B cell (primary cell): ENCODE results near the gene SMTNL1. TPM values are rescaled to one million over a fixed set of nuclear protein-coding genes. Genes with fewer than 3 reads are reported as not detected.

Experiments
- ATAC-seq: fragments of 200-7000 bp; cut with Tn5 transposase; one replicate; pipeline ENCODE4 v1.10.0; 2021; ENCODE audit warnings: low read depth, mild to moderate bottlenecking, moderate number of reproducible peaks, moderate library complexity
- CTCF ChIA-PET: fragments of 350-600 bp; sonication (Branson Sonifier 250); formaldehyde crosslinking; loops from one replicate; lab custom pipeline; 2021; ENCODE audit warnings: antibody characterized with exemption, inconsistent platforms; lab: Charles Lee
- POLR2A ChIA-PET: fragments of 350-600 bp; sonication (Branson Sonifier 250); formaldehyde crosslinking; loops from one replicate; lab custom pipeline; 2021; ENCODE audit warnings: antibody characterized with exemption; lab: Charles Lee
- DNase-seq: peaks from one replicate; pipeline ENCODE4 v3.0.0; 2013
- H2AFZ ChIP-seq: 2 replicates; pipeline ENCODE4 v1.6.1; 2012; ENCODE audit warnings: mild to moderate bottlenecking, low read depth, low read length; ENCODE audit not compliant: insufficient read depth, poor library complexity, severe bottlenecking
- H3K27ac ChIP-seq, 2 donors: 1 replicate in 1 of 2; 2 replicates in 1 of 2; pipeline ENCODE4 v1.5.1; 2012 to 2013; ENCODE audit warnings: low read length in 2 of 2, mild to moderate bottlenecking in 2 of 2, moderate library complexity in 1 of 2
- H3K27me3 ChIP-seq, 4 experiments: fragments of 200-600 bp in 1 of 4; sonication (generic) in 1 of 4; replicated peaks in 1 of 4; 1 replicate in 2 of 4; 2 replicates in 2 of 4; pipeline versions ENCODE4 v1.6.1 to v1.7.0; 2013 to 2016; ENCODE audit warnings: low read length in 3 of 4, mild to moderate bottlenecking in 2 of 4, mixed read lengths in 1 of 4, moderate library complexity in 1 of 4; ENCODE audit not compliant: insufficient read depth in 4 of 4, control insufficient read depth in 3 of 4; ENCODE audit errors: control extremely low read depth in 1 of 4
- H3K36me3 ChIP-seq, 2 experiments: replicated peaks in 1 of 2; 1 replicate in 1 of 2; 2 replicates in 1 of 2; pipeline versions ENCODE4 v1.6.1 to v1.7.1; 2013; ENCODE audit warnings: low read length in 1 of 2; ENCODE audit not compliant: insufficient read depth in 2 of 2, control insufficient read depth in 1 of 2; ENCODE audit errors: control extremely low read depth in 1 of 2, extremely low read depth in 1 of 2
- H3K4me1 ChIP-seq, 2 donors: fragments of 200-600 bp in 1 of 2; sonication (generic) in 1 of 2; 1 replicate in 1 of 2; 2 replicates in 1 of 2; pipeline versions ENCODE4 v1.5.1 to v1.6.1; 2013 to 2017; ENCODE audit warnings: low read length in 2 of 2; ENCODE audit not compliant: control insufficient read depth in 2 of 2, insufficient read depth in 2 of 2
- H3K4me2 ChIP-seq: replicated peaks from 2 replicates; pipeline ENCODE3; 2012; ENCODE audit warnings: mild to moderate bottlenecking, low read depth, low read length; ENCODE audit not compliant: poor library complexity, severe bottlenecking
- H3K4me3 ChIP-seq, 5 experiments: fragments of 200-600 bp in 1 of 5; sonication (generic) in 1 of 5; 1 replicate in 3 of 5; 2 replicates in 2 of 5; pipeline versions ENCODE4 v1.5.1 to v1.7.0; 2011 to 2016; ENCODE audit warnings: low read length in 4 of 5, mild to moderate bottlenecking in 4 of 5, low read depth in 2 of 5, control low read depth in 1 of 5, moderate library complexity in 1 of 5; ENCODE audit not compliant: insufficient read depth in 1 of 5; ENCODE audit errors: control extremely low read depth in 1 of 5, extremely low read depth in 1 of 5
- H3K79me2 ChIP-seq: fragments of 200-600 bp; sonication (generic); one replicate; pipeline ENCODE4 v1.6.0; 2016; ENCODE audit warnings: low read length; ENCODE audit not compliant: control insufficient read depth, insufficient read depth
- H3K9ac ChIP-seq: fragments of 200-600 bp; sonication (generic); 2 replicates; pipeline ENCODE4 v1.6.1; 2017; ENCODE audit warnings: mild to moderate bottlenecking, low read length, moderate library complexity
- H3K9me3 ChIP-seq, 3 donors: one replicate each; pipeline versions ENCODE4 v1.6.1 to v1.7.1; 2013; ENCODE audit warnings: low read length in 2 of 3; ENCODE audit not compliant: control insufficient read depth in 2 of 3, insufficient read depth in 1 of 3; ENCODE audit errors: control extremely low read depth in 1 of 3
- H4K20me1 ChIP-seq: 2 replicates; pipeline ENCODE4 v1.6.0; 2012; ENCODE audit warnings: mild to moderate bottlenecking, low read length; ENCODE audit not compliant: insufficient read depth, control insufficient read depth, poor library complexity, severe bottlenecking
- H3K27ac Mint-ChIP-seq: one replicate; pipeline ENCODE4 v1.8.0; 2021; ENCODE audit warnings: mixed read lengths
- H3K27me3 Mint-ChIP-seq: one replicate; pipeline ENCODE4 v1.8.0; 2021; ENCODE audit warnings: mixed read lengths
- H3K4me1 Mint-ChIP-seq: one replicate; pipeline ENCODE4 v1.8.0; 2021; ENCODE audit warnings: mixed read lengths
- H3K4me3 Mint-ChIP-seq: one replicate; pipeline ENCODE4 v1.8.0; 2021; ENCODE audit warnings: mixed read lengths
- H3K9me3 Mint-ChIP-seq: one replicate; pipeline ENCODE4 v1.8.0; 2022; ENCODE audit warnings: mixed read lengths; ENCODE audit not compliant: insufficient read depth
- EZH2 ChIP-seq: IDR thresholded peaks from 2 replicates; pipeline ENCODE4 v1.6.1; 2012; ENCODE audit warnings: borderline replicate concordance, low read depth, mild to moderate bottlenecking, moderate library complexity, low read length; ENCODE audit not compliant: insufficient read depth, poor library complexity, severe bottlenecking
- WGBS: methylation state at CpG from one replicate; pipeline ENCODE4 v1.1.5; 2013; ENCODE audit warnings: missing lambda C conversion rate; ENCODE audit not compliant: insufficient coverage; 5-methylcytosine and 5-hydroxymethylcytosine counted together
- intact Hi-C: fragments of 100-400 bp; cut with micrococcal nuclease; formaldehyde crosslinking; loops from one replicate; pipeline ENCODE4 v1.10.0; 2022
- polyA plus RNA-seq: library from polyadenylated mRNA; depleted of rRNA; stranded (reverse); fragments of >200 nt; gene quantifications from 2 replicates; pipeline ENCODE4 v1.2.3, GENCODE V29; 2012
- total RNA-seq, 2 donors: library from RNA; stranded (reverse); fragments of 120-200 nt in 1 of 2; gene quantifications; 1 replicate in 1 of 2; 2 replicates in 1 of 2; pipeline versions ENCODE4 v1.2.3 to v1.2.4, GENCODE V29; 2013 to 2022
- TF ChIP-seq, protein P1 (sequence below): fragments of 200-600 bp; IDR thresholded peaks from one replicate; pipeline ENCODE4 v1.8.0; 2022; ENCODE audit warnings: antibody characterized with exemption, mild to moderate bottlenecking

Gene SMTNL1
- total and polyA plus RNA-seq, 2 donors (not counting 1 experiment from before 2014, with no cell fraction given) = not detected

GRCh38 chr11:57493507-57494503 is 43.6 kb upstream of the SMTNL1 start:
- Histone ChIP-seq H3K27ac (no peak overlapping the region), H3K27me3 (no peaks in the 10 kb centered on the region), H3K36me3 (peaks cover 0 to 3% of the 10 kb centered on the region in 2 experiments), H4K20me1 (no peaks in the 10 kb centered on the region), H3K9ac (no peak overlapping the region), H3K9me3 (no peaks in the 10 kb centered on the region), H3K4me3 (no peak overlapping the region), H3K4me2 (no peak overlapping the region), H3K4me1 (no peaks in the 10 kb centered on the region), H3K79me2 (no peaks in the 10 kb centered on the region), H2AFZ (no peak overlapping the region)
- Mint-ChIP-seq H3K9me3 (no peaks in the 10 kb centered on the region), H3K27ac (no peak overlapping the region), H3K27me3 (no peaks in the 10 kb centered on the region), H3K4me1 (peaks cover 2% of the 10 kb centered on the region), H3K4me3 (no peak overlapping the region)
- ChIA-PET POLR2A (interaction anchor here (1.0 kb wide), 1 partner anchor 20 kb away, joined by 4 read pairs; no protein-coding TSS in a partner anchor), CTCF (interaction anchor here (0.7 to 12.1 kb wide), 41 partner anchors 8 to 1059 kb away, joined by 3 to 355 read pairs (median 4); partner anchors contain the start of genes MED19, SLC43A1, SLC43A3 and TIMM10)
- ATAC-seq = peak; percentile 96
- intact Hi-C loops = loop anchor here (1.0 to 5.0 kb wide), 3 partner anchors 33 to 150 kb away; no protein-coding TSS in a partner anchor
- WGBS = 94% methylated on average over 8 of the region's 15 CpGs
- peak; percentile 77 for DNase-seq
- no peak for TF ChIP-seq EZH2
- TF ChIP-seq, protein P1, sequence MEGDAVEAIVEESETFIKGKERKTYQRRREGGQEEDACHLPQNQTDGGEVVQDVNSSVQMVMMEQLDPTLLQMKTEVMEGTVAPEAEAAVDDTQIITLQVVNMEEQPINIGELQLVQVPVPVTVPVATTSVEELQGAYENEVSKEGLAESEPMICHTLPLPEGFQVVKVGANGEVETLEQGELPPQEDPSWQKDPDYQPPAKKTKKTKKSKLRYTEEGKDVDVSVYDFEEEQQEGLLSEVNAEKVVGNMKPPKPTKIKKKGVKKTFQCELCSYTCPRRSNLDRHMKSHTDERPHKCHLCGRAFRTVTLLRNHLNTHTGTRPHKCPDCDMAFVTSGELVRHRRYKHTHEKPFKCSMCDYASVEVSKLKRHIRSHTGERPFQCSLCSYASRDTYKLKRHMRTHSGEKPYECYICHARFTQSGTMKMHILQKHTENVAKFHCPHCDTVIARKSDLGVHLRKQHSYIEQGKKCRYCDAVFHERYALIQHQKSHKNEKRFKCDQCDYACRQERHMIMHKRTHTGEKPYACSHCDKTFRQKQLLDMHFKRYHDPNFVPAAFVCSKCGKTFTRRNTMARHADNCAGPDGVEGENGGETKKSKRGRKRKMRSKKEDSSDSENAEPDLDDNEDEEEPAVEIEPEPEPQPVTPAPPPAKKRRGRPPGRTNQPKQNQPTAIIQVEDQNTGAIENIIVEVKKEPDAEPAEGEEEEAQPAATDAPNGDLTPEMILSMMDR = peak; percentile 97
